Measurements from ENCODE around the gene ZSWIM9.
A peak's percentile ranks its signal among the peaks of the same experiment; 100 is the strongest.

Gene ZSWIM9

DNA sequence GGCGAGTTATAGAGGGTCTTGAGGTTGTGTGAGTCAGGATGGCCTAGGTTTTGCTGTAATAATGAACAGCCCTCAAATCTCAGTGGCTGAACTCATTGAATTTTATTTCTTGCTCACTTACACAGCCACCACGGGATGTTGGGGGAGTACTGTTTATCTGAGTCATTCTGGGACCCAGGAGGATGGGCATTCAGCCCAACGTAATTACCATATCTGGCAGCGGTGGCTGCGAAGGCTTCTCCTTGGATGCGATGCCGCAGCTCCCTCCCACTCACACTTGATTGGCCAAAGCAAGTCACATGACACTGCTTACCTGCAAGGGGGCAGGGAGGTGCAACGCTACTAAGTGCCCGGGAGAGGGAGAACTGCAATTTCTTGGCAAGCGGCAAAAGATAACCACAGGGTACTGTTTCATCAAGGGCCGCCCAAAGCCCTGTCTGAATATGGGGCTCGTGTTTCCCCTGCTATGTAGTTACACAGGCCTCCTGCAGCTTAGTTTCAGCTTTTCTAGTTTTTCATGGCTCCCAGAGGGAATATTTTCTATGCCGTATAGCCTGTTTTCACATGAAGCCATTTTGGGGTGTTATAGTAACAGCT is 19.9 kb downstream of the ZSWIM9 start:
- TF ChIP-seq ZNF274 (IDR thresholded peaks at IDR 0.05; ENCODE audit: low read depth, low read length), result no peak
- no peak overlapping the region for H3K4me3 ChIP-seq (ENCODE audit: low read length)

GRCh38 chr19:48190885-48191284 is 20.4 kb downstream of the ZSWIM9 start:
- H3K4me3 ChIP-seq (ENCODE audit: low read length), result no peak overlapping the region
- no peak for TF ChIP-seq ZNF274 (IDR thresholded peaks at IDR 0.05; ENCODE audit: low read depth, low read length)

- no peak overlapping the region for H3K4me3 ChIP-seq (ENCODE audit: low read length)
- no peak for TF ChIP-seq ZNF274 (IDR thresholded peaks at IDR 0.05; ENCODE audit: low read depth, low read length)
Measured at GRCh38 chr19:48192750-48193149, 22.3 kb downstream of the ZSWIM9 start.

- TF ChIP-seq ZNF274 (IDR thresholded peaks at IDR 0.05; ENCODE audit: low read depth, low read length), result no peak
- H3K4me3 ChIP-seq (ENCODE audit: low read length), result peak overlapping the region; percentile 1; the same call in 1 of the 2 replicates
Measured at GRCh38 chr19:48194041-48194843, 23.8 kb downstream of the ZSWIM9 start.

GRCh38 chr19:48194844-48195830 is 24.7 kb downstream of the ZSWIM9 start:
- no peak for TF ChIP-seq ZNF274 (IDR thresholded peaks at IDR 0.05; ENCODE audit: low read depth, low read length)

DNA sequence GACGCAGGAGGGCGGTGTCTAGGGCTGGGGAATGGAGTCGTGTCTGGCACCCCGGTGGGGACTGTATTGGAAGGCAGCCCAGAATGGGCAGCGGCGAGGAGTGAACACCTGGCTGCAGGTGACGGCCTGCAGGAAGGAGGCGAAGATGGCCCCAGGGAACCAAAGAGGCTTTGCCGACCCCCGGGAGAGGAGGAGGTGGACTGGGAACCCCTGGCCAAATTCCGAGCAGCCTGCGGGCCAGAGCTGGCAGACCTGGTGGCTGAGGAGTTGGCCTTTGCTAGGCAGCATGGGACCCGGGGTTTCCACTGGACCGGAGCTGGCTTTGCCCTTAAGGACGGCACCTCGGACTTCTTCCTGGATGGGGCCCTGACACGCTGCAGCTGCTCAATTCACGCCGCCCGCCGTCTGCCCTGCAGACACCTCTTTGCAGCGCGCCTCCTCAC is 25.9 kb downstream of the ZSWIM9 start:
- TF ChIP-seq ZNF274 (IDR thresholded peaks at IDR 0.05; ENCODE audit: low read depth, low read length), result no peak
- H3K4me3 ChIP-seq (ENCODE audit: low read length), result no peak overlapping the region

More at GRCh38 chr19:48194844-48195830, 24.7 kb downstream of the ZSWIM9 start:
- peak overlapping the region; percentile 1; the same call in 1 of the 2 replicates for H3K4me3 ChIP-seq (ENCODE audit: low read length)

GRCh38 chr19:48196933-48197665 is 26.6 kb downstream of the ZSWIM9 start:
- no peak for TF ChIP-seq ZNF274 (IDR thresholded peaks at IDR 0.05; ENCODE audit: low read depth, low read length)
- H3K4me3 ChIP-seq (ENCODE audit: low read length), result no peak overlapping the region

- TF ChIP-seq ZNF274 (IDR thresholded peaks at IDR 0.05; ENCODE audit: low read depth, low read length), result no peak
Measured at GRCh38 chr19:48203222-48203793, 32.8 kb downstream of the ZSWIM9 start.

DNA sequence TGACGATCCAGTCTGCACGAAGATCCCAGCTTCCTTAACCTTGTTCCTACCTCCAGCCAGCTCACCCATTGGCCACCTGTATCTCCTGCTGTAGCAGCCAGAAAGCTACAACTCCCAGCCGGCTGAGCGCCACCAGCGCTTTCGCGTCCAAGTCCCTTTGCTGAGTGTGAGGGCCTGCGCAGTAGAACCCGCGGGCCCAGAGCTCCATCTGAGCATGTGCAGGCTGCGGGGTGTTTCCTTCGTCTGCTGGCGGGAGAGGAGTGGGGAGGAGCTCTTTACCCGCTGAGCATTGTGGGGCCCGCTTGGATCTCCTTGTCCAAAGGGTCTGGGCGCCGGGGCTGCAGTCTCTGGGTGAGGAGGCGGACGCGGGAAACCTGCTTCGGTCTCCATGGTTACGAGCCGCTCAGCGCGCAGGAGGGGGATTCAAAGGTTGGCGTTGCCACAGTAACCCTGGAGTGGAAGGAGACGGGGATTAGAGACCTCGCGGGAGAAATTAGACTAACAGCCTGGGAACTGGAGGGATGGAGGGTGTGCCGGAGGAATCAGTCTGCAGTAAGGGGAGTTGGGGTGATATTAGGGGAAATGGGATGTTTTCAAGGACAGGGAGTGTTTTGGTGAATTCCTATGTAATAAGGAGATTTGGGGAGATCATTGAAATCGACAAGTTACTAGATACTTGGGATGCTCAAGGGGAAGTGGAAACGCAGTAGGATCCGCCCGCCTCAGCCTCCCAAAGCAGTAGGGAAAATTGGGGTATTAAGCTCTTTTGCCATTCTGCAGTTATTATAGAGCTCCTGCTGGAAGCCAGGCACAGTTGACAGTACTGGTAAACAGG is 33.5 kb downstream of the ZSWIM9 start:
- H3K4me3 ChIP-seq (ENCODE audit: low read length), result peak overlapping the region; percentile 95
- TF ChIP-seq ZNF274 (IDR thresholded peaks at IDR 0.05; ENCODE audit: low read depth, low read length), result no peak

More at GRCh38 chr19:48203222-48203793, 32.8 kb downstream of the ZSWIM9 start:
- H3K4me3 ChIP-seq (ENCODE audit: low read length), result peak overlapping the region; percentile 95

DNA sequence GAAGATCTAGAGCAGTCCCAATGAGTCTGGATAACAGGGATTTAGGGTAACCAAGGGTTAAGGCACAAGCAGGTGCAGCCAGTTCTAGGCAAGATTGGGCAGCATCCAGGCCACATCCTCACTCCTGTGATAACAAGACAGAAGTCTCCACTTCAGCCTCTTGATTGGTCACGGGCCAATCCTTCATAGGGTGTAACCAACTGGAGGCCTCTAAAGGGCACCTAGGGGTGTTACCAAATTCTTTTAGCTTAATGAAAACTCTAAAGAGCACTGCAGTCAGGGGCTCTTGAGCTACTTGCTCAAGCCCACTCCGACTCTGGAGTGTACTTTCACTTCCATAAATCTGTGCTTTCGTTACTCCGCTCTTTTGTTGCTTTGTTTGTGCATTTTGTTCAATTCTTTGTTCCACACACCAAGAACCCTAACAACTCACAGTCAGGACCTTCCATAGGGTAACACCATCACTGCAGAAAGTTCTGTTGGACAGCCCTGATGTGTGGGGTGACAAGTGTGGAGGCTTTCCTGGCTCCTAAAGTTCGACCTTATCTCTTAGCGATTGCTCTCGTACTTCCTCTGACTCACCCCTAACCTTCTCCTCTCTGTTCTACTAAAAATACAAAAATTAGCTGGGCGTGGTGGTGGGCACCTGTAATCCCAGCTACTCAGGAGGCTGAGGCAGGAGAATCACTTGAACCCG is 36.1 kb downstream of the ZSWIM9 start:
- TF ChIP-seq ZNF274 (IDR thresholded peaks at IDR 0.05; ENCODE audit: low read depth, low read length), result no peak
- H3K4me3 ChIP-seq (ENCODE audit: low read length), result no peak overlapping the region

DNA sequence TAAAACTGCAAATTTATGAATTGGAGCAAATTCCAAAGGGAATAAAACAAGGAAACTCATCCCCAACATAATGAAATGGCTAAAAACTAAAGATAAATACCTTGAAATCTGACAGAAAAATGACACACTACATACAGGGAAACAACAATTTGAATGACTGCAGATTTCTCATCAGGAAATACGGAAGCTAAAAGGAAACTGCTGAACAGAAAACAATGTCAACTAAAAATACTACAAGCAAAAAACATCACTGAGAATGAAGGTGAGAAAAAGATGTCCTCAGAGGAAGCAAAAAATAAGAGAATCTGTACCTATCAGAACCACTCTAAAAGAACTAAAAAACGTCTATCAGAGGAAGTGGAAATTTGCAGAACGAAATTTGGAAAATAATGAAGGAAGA is 39.5 kb downstream of the ZSWIM9 start:
- no peak for TF ChIP-seq ZNF274 (IDR thresholded peaks at IDR 0.05; ENCODE audit: low read depth, low read length)
- H3K4me3 ChIP-seq (ENCODE audit: low read length), result no peak overlapping the region

- no peak overlapping the region for H3K4me3 ChIP-seq (ENCODE audit: low read length)
- TF ChIP-seq ZNF274 (IDR thresholded peaks at IDR 0.05; ENCODE audit: low read depth, low read length), result no peak
Measured at GRCh38 chr19:48213959-48214358, 43.5 kb downstream of the ZSWIM9 start.
